ENCODE measurements around the gene RAD9A. TPM values are rescaled to one million over a fixed set of nuclear protein-coding genes. Genes with fewer than 3 reads are reported as not detected.

RAD9A gene
- polyA plus RNA-seq, 1 of the 3 experiments (the other 2 are of a cell fraction), result 22.3 TPM

- TF ChIP-seq EZH2phosphoT487 (IDR thresholded peaks at IDR 0.05; ENCODE audit: borderline replicate concordance, low read depth), result no peak
- peak; percentile 83 for TF ChIP-seq JUND (IDR thresholded peaks at IDR 0.05)
- no peak for TF ChIP-seq RCOR1 (IDR thresholded peaks at IDR 0.05; ENCODE audit: low read length)
- peak; percentile 49; the same call in 1 of the 2 replicates for TF ChIP-seq REST (IDR thresholded peaks at IDR 0.05; ENCODE audit: low read depth, low read length)
- TF ChIP-seq NFIC (IDR thresholded peaks at IDR 0.05; ENCODE audit: borderline replicate concordance), result peak; percentile 79
- no peak for TF ChIP-seq ELF1 (IDR thresholded peaks at IDR 0.05)
- peak in 1 of 2 experiments; percentile 79; a peak in 2 of 4 replicates for TF ChIP-seq EP300 (IDR thresholded peaks at IDR 0.05; ENCODE audit: borderline replicate concordance in 1 of 2, low read depth in 1 of 2, low read length in 1 of 2)
- peak; percentile 85 for TF ChIP-seq TCF12 (IDR thresholded peaks at IDR 0.05)
- peak; percentile 14; the same call in 1 of the 2 replicates for TF ChIP-seq SMC3 (IDR thresholded peaks at IDR 0.05; ENCODE audit: low read depth, low read length)
- peak; percentile 54 for TF ChIP-seq POLR2AphosphoS5 (IDR thresholded peaks at IDR 0.05; ENCODE audit: low read depth, low read length)
These were observed 17.9 kb upstream of the RAD9A start (continued) for GRCh38 chr11:67373648-67374570.

GRCh38 chr11:67374571-67375281 lies 17.1 kb upstream of the RAD9A start:
- Histone ChIP-seq H2AFZ (ENCODE audit: low read depth) (no peak overlapping the region), H3F3A (replicated peaks; ENCODE audit: insufficient read depth) (peaks cover 19% of the 10 kb centered on the region), H3K9me2 (no peaks in the 10 kb centered on the region), H3K27ac (ENCODE audit: low read depth in 2 of 2, low read length in 1 of 2) (peak overlapping the region; percentile 67 to 96; a peak in 3 of 4 replicates), H3K79me2 (ENCODE audit: insufficient read depth) (peaks cover 36% of the 10 kb centered on the region), H3K4me2 (peak overlapping the region; percentile 77), H4K20me1 (ENCODE audit: insufficient read depth) (peaks cover 21% of the 10 kb centered on the region), H3K27me3 (ENCODE audit: insufficient read depth) (no peaks in the 10 kb centered on the region), H3K4me1 (ENCODE audit: control insufficient read depth in 1 of 2, insufficient read depth in 2 of 2, low read depth in 1 of 2, low read length in 1 of 2) (peaks cover 45 to 53% of the 10 kb centered on the region in 2 experiments; a peak in 3 of 4 replicates), H3K9me3 (no peaks in the 10 kb centered on the region), H3K36me3 (replicated peaks in 1 of 2; ENCODE audit: control insufficient read depth in 1 of 2, insufficient read depth in 2 of 2, low read length in 1 of 2) (no peaks in the 10 kb centered on the region), H3K9ac (peak overlapping the region; percentile 100), H3K4me3 (ENCODE audit: low read depth in 2 of 2, low read length in 1 of 2) (peak overlapping the region; percentile 61 to 83; a peak in 3 of 4 replicates)
- ChIA-PET POLR2A (interaction anchor here (1.4 kb wide), 1 partner anchor 134 kb away, joined by 4 read pairs; no protein-coding TSS in a partner anchor), CTCF (interaction anchor here (0.9 to 19.7 kb wide), 9 partner anchors 7 to 113 kb away, joined by 3 to 955 read pairs (median 10); partner anchors contain the start of gene POLD4)
- no peak for DNase-seq
- TF ChIP-seq GABPA (IDR thresholded peaks at IDR 0.05; ENCODE audit: low read depth) (no peak), EP300 (IDR thresholded peaks at IDR 0.05; ENCODE audit: borderline replicate concordance in 1 of 2, low read depth in 1 of 2, low read length in 1 of 2) (peak in 1 of 2 experiments; percentile 11; a peak in 1 of 4 replicates)
- 16% methylated on average over 7 of the region's 9 CpGs for WGBS (ENCODE audit: low lambda C conversion rate)
